ENCODE results near the gene POLR1H.

DNA sequence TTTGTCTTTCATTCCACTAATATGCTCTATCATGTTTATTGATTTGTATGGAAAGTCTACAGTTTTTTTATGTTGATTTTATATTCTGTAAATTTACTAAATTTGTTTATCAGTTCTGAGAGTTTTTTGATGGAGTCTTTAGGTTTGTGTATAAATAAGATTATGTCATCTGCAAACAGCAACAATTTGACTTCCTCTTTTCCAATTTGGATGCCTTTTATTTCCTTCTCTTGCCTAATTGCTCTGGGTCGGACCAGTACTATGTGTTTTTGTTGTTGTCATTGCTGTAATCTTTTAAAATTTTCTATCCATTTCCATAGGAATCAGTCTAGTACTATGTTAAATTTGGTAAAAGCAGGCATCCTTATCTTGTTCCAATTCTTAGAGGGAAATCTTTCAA is 31.5 kb upstream of the POLR1H start:
- TF ChIP-seq, protein P1, sequence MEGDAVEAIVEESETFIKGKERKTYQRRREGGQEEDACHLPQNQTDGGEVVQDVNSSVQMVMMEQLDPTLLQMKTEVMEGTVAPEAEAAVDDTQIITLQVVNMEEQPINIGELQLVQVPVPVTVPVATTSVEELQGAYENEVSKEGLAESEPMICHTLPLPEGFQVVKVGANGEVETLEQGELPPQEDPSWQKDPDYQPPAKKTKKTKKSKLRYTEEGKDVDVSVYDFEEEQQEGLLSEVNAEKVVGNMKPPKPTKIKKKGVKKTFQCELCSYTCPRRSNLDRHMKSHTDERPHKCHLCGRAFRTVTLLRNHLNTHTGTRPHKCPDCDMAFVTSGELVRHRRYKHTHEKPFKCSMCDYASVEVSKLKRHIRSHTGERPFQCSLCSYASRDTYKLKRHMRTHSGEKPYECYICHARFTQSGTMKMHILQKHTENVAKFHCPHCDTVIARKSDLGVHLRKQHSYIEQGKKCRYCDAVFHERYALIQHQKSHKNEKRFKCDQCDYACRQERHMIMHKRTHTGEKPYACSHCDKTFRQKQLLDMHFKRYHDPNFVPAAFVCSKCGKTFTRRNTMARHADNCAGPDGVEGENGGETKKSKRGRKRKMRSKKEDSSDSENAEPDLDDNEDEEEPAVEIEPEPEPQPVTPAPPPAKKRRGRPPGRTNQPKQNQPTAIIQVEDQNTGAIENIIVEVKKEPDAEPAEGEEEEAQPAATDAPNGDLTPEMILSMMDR (IDR thresholded peaks at IDR 0.05; ENCODE audit: low read depth, low read length) = no peak
- TF ChIP-seq EZH2phosphoT487 (IDR thresholded peaks at IDR 0.05; ENCODE audit: low read depth) = no peak
